DND-41 (cell line): ENCODE measurements around the gene BPIFB3.

Experiments used
- ATAC-seq: fragments of 200-7000 bp; cut with Tn5 transposase; 3 replicates; pipeline ENCODE4 v1.9.1; 2021; ENCODE audit warnings: low read depth; ENCODE audit not compliant: insufficient read depth
- DNase-seq: peaks from one replicate; pipeline ENCODE4 v3.0.0-alpha.2; 2020
- H2AFZ ChIP-seq: 2 replicates; pipeline ENCODE4 v1.6.0; 2012; ENCODE audit warnings: low read depth, low read length
- H3K27ac ChIP-seq: 2 replicates; pipeline ENCODE4 v1.5.1; 2012; ENCODE audit warnings: low read length, inconsistent platforms
- H3K27me3 ChIP-seq: fragments of 200-600 bp; sonication (generic); 2 replicates; pipeline ENCODE4 v1.6.0; 2012; ENCODE audit warnings: low read length, mild to moderate bottlenecking, inconsistent platforms; ENCODE audit not compliant: insufficient read depth, poor library complexity
- H3K36me3 ChIP-seq: 2 replicates; pipeline ENCODE4 v1.5.1; 2012; ENCODE audit warnings: low read length, inconsistent platforms; ENCODE audit not compliant: insufficient read depth
- H3K4me1 ChIP-seq: 2 replicates; pipeline ENCODE4 v1.5.1; 2012; ENCODE audit warnings: mild to moderate bottlenecking, low read length; ENCODE audit not compliant: insufficient read depth
- H3K4me2 ChIP-seq: 2 replicates; pipeline ENCODE4 v1.6.0; 2012; ENCODE audit warnings: mild to moderate bottlenecking, moderate library complexity, low read length, inconsistent platforms; ENCODE audit not compliant: insufficient read depth
- H3K4me3 ChIP-seq, 2 experiments: fragments of 200-600 bp in 1 of 2; shearing (Covaris generic) in 1 of 2; 2 replicates each; pipeline ENCODE4 v1.5.1; 2012 to 2016; ENCODE audit warnings: inconsistent platforms in 2 of 2, low read length in 2 of 2, mild to moderate bottlenecking in 2 of 2, low read depth in 1 of 2, moderate library complexity in 1 of 2
- H3K79me2 ChIP-seq: 2 replicates; pipeline ENCODE4 v1.6.0; 2012; ENCODE audit warnings: low read length, inconsistent platforms; ENCODE audit not compliant: insufficient read depth
- H3K9ac ChIP-seq: 2 replicates; pipeline ENCODE4 v1.6.0; 2012; ENCODE audit warnings: low read depth, mild to moderate bottlenecking, inconsistent platforms, low read length, moderate library complexity
- H3K9me3 ChIP-seq: 2 replicates; pipeline ENCODE4 v1.5.1; 2012; ENCODE audit warnings: low read length, moderate library complexity, mild to moderate bottlenecking, inconsistent platforms; ENCODE audit not compliant: insufficient read depth, severe bottlenecking
- H4K20me1 ChIP-seq: 2 replicates; pipeline ENCODE4 v1.6.0; 2012; ENCODE audit warnings: low read length; ENCODE audit not compliant: insufficient read depth
- CTCF ChIP-seq: IDR thresholded peaks from 2 replicates; pipeline ENCODE4 v1.5.1; 2012; ENCODE audit warnings: borderline replicate concordance, low read length, moderate library complexity, mild to moderate bottlenecking; ENCODE audit not compliant: poor library complexity, severe bottlenecking; ENCODE audit errors: extremely low read depth
- EZH2 ChIP-seq: IDR thresholded peaks from 3 replicates; pipeline ENCODE4 v1.6.1; 2012; ENCODE audit warnings: borderline replicate concordance, low read depth, mild to moderate bottlenecking, moderate library complexity, low read length, inconsistent platforms; ENCODE audit not compliant: severe bottlenecking

The BPIFB3 gene

GRCh38 chr20:33024243-33024560 is 29.5 kb upstream of the BPIFB3 start:
- DNase-seq (no peak), ATAC-seq (no peak)
- H3K9ac ChIP-seq: no peak overlapping the region
- TF ChIP-seq EZH2 (no peak), CTCF (no peak)
- H3K9me3 ChIP-seq: no peaks in the 10 kb centered on the region
- H2AFZ ChIP-seq: no peak overlapping the region
- H3K27ac ChIP-seq: no peak overlapping the region
- H3K79me2 ChIP-seq: no peaks in the 10 kb centered on the region
- no peak overlapping the region for H3K4me2 ChIP-seq
- H3K27me3 ChIP-seq: no peaks in the 10 kb centered on the region
- H4K20me1 ChIP-seq: no peaks in the 10 kb centered on the region
- H3K4me3 ChIP-seq: no peak overlapping the region
- H3K36me3 ChIP-seq: no peaks in the 10 kb centered on the region
- no peaks in the 10 kb centered on the region for H3K4me1 ChIP-seq

- Histone ChIP-seq H3K79me2 (no peaks in the 10 kb centered on the region), H3K4me2 (no peak overlapping the region), H3K4me3 (no peak overlapping the region), H3K27me3 (no peaks in the 10 kb centered on the region), H3K27ac (no peak overlapping the region), H3K9ac (no peak overlapping the region), H4K20me1 (no peaks in the 10 kb centered on the region), H3K9me3 (no peaks in the 10 kb centered on the region), H2AFZ (no peak overlapping the region), H3K36me3 (no peaks in the 10 kb centered on the region), H3K4me1 (no peaks in the 10 kb centered on the region)
- no peak for ATAC-seq
- TF ChIP-seq EZH2 (no peak), CTCF (no peak)
- no peak for DNase-seq
Observed at GRCh38 chr20:33024609-33025317, 28.9 kb upstream of the BPIFB3 start.

GRCh38 chr20:33025318-33025876 is 28.3 kb upstream of the BPIFB3 start:
- Histone ChIP-seq H3K79me2 (no peaks in the 10 kb centered on the region), H3K4me1 (no peaks in the 10 kb centered on the region), H2AFZ (no peak overlapping the region), H3K27me3 (no peaks in the 10 kb centered on the region), H3K9ac (no peak overlapping the region), H3K4me2 (no peak overlapping the region), H3K27ac (no peak overlapping the region), H4K20me1 (no peaks in the 10 kb centered on the region), H3K4me3 (no peak overlapping the region), H3K36me3 (no peaks in the 10 kb centered on the region), H3K9me3 (no peaks in the 10 kb centered on the region)
- DNase-seq (no peak), ATAC-seq (no peak)
- no peak for TF ChIP-seq EZH2
- TF ChIP-seq CTCF: no peak
